Stimulated activated CD4-positive, alpha-beta T cell treated with anti-CD3 and anti-CD28 coated beads, Interleukin-12 subunit alpha, Interleukin-12 subunit beta, amount 100 ng/mL, for 24 hours (primary cell): ENCODE measurements around the gene PLCB1.
"Not testable (repeated sequence)": the region's sequence is repeated elsewhere in the genome, so short reads cannot be mapped to it uniquely, and the experiment has no call there.

Experiments used
- DNase-seq, 2 experiments: peaks; one replicate each; pipeline ENCODE4 v3.0.0-alpha.2; 2020; ENCODE audit warnings: low read depth in 2 of 2

PLCB1 gene

DNA sequence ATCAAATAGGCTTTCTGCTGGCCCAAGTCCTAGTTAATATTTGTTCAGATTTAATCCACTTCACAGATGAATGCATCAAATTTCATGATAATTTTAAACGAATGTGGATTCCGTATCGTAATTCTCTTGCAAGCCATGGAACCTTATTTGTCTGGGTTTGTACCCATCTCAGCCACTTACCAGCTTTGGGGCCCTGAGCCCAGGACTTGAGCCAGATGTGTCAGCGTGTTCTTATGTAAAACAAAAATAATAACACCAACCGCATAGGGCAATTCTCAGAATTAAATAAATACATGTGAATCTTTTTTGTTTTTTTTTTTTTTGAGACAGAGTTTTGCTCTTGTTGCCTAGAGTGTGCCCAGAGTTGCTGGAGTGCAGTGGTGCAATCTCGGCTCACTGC lies 654.3 kb downstream of the PLCB1 start:
- no peak for DNase-seq

- DNase-seq = no peak
These were observed 655.0 kb downstream of the PLCB1 start for GRCh38 chr20:8787090-8787489.

DNA sequence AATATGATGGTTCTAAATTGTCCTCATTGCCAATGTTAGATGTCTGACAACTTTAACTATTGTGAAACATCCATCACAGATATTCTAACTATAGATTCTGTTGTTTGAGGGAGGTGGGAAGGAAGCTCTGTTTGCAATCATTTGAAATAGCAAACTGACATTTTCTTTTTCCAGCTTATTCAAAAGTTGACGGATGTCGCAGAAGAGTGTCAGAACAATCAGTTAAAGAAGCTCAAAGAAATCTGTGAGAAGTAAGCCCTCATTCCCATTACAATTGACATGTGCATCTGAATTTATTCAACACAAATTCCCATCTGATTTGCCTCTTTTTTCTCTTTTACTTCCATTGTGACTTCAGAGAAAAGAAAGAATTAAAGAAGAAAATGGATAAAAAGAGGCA lies 656.2 kb downstream of the PLCB1 start:
- no peak for DNase-seq

DNA sequence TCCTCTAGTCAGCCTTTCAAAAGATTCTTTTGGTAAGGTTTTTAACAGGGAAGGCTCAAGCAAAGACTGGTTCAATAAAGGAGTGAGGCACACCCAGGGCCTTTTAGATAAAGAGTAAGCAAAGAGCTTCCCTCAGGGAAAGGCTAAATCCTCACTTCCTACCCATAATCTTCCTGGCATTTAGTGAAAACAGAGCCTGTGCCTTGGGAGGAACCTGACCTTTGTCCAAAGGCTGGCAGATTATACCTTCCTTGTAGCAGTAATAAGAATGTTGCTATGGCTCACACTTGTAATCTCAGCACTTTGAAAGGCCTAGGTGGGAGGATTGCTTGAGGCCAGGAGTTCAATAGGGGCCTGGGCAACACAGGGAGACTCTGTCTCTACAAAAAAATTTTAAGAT lies 656.8 kb downstream of the PLCB1 start:
- no peak for DNase-seq

- no peak for DNase-seq
These were observed 658.5 kb downstream of the PLCB1 start for GRCh38 chr20:8790442-8791074.

DNA sequence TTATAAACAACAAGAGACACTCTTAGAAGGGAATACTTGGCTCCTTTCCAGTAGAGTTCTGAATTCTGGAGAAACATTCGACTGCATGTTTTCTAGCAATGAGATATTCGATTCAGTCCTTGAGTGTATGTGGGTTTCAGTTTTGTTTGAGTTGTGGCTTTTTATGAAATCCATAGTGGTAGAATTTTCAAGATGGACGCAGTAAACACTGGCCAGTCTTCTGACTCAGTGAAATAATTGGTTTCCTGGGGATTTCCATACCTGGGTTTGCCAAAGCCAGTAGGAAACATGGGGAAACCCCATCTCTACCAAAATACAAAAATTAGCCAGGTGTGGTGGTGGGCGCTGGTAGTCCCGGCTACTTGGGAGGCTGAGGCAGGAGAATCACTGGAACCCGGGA lies 663.3 kb downstream of the PLCB1 start:
- no peak for DNase-seq

DNA sequence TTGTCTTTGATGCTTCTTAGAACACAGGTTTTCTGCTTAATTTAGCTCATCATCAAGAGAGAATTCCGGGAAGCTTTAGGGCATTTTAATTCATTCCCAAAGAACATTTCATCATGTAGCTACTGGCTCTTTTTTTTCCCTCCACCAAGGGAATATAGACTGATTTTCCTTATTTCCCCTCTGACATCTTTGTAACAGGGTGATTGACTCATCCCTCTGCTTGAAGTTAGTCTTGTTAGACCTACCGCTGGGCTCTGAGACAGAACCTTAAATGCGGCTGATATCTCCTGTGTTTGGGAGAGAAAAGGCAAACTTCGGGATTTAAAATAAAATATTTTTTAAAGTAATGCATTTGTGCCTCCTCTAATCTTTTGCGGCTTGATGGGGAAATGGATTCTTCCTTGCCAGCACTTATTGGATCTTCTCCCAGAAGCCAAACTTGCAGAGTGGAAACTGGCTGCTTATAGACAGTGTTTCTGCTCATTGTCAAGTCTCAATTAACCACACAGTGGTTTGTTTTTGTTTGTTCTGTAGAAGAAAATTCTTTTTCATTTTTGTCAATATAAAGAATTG lies 664.1 kb downstream of the PLCB1 start:
- DNase-seq = no peak

- no peak for DNase-seq
These were observed 666.4 kb downstream of the PLCB1 start for GRCh38 chr20:8798505-8798904.

- DNase-seq = no peak
These were observed 668.0 kb downstream of the PLCB1 start for GRCh38 chr20:8800089-8800488.

- no peak for DNase-seq
These were observed 669.6 kb downstream of the PLCB1 start for GRCh38 chr20:8801686-8802085.

DNA sequence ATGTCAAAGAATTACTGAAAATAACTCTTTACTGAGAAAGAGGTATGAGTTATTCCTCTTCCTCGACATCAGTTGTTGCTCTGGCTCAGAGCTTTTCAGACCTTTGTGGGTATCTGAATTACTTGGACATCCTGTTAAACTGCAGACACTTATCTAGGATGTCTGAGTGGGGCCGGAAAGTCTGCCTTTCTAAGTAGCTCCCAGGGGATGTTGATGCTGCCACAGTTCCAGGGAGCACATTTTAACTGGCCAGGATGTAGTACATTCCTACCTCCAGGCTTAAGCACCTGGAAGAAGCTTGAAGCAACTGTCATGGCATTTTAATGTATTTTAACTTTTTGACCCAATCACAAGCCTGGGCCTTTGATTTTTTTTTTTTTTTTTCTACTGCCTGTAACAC lies 671.0 kb downstream of the PLCB1 start:
- DNase-seq = no peak

DNA sequence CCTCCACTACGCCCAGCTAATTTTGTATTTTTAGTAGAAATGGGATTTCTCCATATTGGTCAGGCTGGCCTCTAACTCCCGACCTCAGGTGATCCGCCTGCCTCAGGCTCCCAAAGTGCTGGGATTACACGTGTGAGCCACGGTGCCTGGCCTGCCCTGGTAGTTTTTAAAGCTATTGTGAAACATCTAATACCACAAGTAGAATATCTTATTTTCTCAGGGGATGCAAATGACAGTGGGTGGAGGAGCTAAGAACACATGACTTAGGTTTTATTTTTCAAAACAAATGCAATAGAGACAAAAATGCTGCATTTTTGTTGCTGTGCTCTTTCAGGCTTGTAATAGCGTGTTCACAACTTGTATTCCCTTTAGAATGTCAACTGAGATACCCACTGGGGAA lies 671.9 kb downstream of the PLCB1 start:
- no peak for DNase-seq

- no peak for DNase-seq
These were observed 673.8 kb downstream of the PLCB1 start for GRCh38 chr20:8805737-8806442.

GRCh38 chr20:8807480-8808201 lies 675.6 kb downstream of the PLCB1 start:
- no peak for DNase-seq

DNA sequence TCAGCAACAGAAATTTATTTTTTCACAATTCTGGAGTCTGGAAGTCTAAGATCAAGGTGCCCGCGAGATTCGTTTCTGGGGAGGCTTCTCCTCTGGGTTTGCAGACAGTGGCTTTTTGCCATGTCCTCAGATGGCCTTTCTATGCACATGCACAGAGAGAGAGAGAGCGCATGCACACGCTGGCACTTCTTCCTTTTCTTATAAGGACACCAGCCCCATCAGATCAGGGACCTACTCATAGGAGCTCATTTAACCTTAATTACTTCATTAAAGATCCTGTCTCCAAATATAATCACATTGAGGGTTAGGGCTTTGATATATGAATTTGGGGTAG lies 676.1 kb downstream of the PLCB1 start:
- no peak for DNase-seq

- DNase-seq = no peak
These were observed 677.3 kb downstream of the PLCB1 start for GRCh38 chr20:8809107-8809953.

- DNase-seq = no peak
These were observed 679.9 kb downstream of the PLCB1 start for GRCh38 chr20:8811801-8812594.

- DNase-seq = no peak
These were observed 680.8 kb downstream of the PLCB1 start for GRCh38 chr20:8812817-8813216.

GRCh38 chr20:8815208-8815607 lies 683.1 kb downstream of the PLCB1 start:
- no peak for DNase-seq

- no peak for DNase-seq
These were observed 697.2 kb downstream of the PLCB1 start for GRCh38 chr20:8829256-8829655.

GRCh38 chr20:8834294-8834693 lies 702.2 kb downstream of the PLCB1 start:
- not testable (repeated sequence) for DNase-seq
